H1 (cell line): ENCODE data around the gene CTSH.

ENCODE experiments used
- BRCA1 ChIP-seq: IDR thresholded peaks from 2 replicates; pipeline ENCODE4 v1.6.1; 2012; ENCODE audit warnings: low read depth, low read length, improper control_type of control experiment
- CBX8 ChIP-seq: fragments of 300-800, 300-1000 bp; sonication (generic); IDR thresholded peaks from 2 replicates; pipeline ENCODE4 v1.7.1; 2016; ENCODE audit warnings: low read depth, low read length, borderline replicate concordance
- FOSL1 ChIP-seq: IDR thresholded peaks from 2 replicates; pipeline ENCODE4 v1.6.1; 2011; ENCODE audit warnings: mild to moderate bottlenecking, low read depth, low read length, moderate library complexity; ENCODE audit not compliant: insufficient read depth
- POLR2A ChIP-seq, 2 experiments: IDR thresholded peaks; 1 replicate in 1 of 2; 2 replicates in 1 of 2; pipeline ENCODE4 v1.6.1; 2011; ENCODE audit warnings: low read depth in 2 of 2, low read length in 2 of 2, mild to moderate bottlenecking in 2 of 2; ENCODE audit errors: control extremely low read depth in 1 of 2
- RBBP5 ChIP-seq: IDR thresholded peaks from 2 replicates; pipeline ENCODE4 v1.7.1; 2012; ENCODE audit warnings: low read depth, mild to moderate bottlenecking, inconsistent platforms, low read length, moderate library complexity, borderline replicate concordance
- RNF2 ChIP-seq: fragments of 200-900, 300-1000 bp; sonication (generic); IDR thresholded peaks from 2 replicates; pipeline ENCODE4 v1.7.1; 2016; ENCODE audit warnings: borderline replicate concordance, low read depth, mild to moderate bottlenecking, antibody characterized with exemption, low read length; ENCODE audit not compliant: poor library complexity, severe bottlenecking; ENCODE audit errors: missing control alignments
- SP1 ChIP-seq: IDR thresholded peaks from 2 replicates; pipeline ENCODE4 v1.6.1; 2011; ENCODE audit warnings: low read depth, low read length
- TF ChIP-seq, protein P1 (sequence below), 3 experiments: IDR thresholded peaks; 1 replicate in 2 of 3; 2 replicates in 1 of 3; pipeline versions ENCODE4 v1.5.1 to v1.6.1; 2011; ENCODE audit warnings: low read length in 3 of 3, mild to moderate bottlenecking in 3 of 3, inconsistent platforms in 2 of 3, low read depth in 1 of 3, moderate library complexity in 1 of 3; ENCODE audit not compliant: insufficient read depth in 1 of 3; ENCODE audit errors: control extremely low read depth in 1 of 3
- TF ChIP-seq, protein P2 (sequence below): IDR thresholded peaks from 2 replicates; pipeline ENCODE4 v1.6.1; 2012; ENCODE audit warnings: inconsistent platforms

DNA sequence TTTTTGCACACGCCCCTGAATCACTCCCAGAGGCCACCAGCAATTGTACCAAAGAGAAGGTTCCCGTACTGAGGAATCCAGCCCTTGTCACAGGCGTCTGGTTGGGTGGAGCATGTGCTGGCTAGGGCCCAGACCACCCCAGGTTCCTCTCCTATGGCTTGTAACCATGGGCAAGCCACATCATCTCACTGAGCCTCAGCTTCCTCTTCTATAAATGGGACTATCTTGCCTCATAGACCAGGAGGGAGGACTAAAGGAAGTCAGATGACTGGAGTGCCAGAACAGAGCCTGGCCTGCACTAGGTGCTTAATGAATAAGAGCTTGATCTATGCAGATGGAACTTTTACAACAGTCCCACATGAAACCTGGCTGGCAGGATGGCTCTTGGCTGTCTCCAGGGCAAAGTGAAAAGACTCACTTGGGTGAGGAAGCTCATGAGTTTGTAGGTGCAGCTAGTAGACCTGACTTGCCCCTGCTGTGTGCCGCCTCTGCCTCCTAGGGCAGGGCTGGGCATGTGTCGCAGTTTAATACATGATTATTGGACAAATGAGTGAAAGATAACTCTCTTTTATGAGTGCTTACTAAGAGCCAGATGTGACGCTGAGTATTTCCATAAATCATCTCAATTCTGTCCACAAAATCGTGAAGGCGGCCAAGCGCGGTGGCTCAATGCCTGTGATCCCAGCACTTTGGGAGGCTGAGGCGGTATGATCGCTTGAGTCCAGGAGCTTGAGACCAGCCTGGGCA, 29.3 kb downstream of the CTSH start:
- no peak for TF ChIP-seq FOSL1
- TF ChIP-seq, protein P1, sequence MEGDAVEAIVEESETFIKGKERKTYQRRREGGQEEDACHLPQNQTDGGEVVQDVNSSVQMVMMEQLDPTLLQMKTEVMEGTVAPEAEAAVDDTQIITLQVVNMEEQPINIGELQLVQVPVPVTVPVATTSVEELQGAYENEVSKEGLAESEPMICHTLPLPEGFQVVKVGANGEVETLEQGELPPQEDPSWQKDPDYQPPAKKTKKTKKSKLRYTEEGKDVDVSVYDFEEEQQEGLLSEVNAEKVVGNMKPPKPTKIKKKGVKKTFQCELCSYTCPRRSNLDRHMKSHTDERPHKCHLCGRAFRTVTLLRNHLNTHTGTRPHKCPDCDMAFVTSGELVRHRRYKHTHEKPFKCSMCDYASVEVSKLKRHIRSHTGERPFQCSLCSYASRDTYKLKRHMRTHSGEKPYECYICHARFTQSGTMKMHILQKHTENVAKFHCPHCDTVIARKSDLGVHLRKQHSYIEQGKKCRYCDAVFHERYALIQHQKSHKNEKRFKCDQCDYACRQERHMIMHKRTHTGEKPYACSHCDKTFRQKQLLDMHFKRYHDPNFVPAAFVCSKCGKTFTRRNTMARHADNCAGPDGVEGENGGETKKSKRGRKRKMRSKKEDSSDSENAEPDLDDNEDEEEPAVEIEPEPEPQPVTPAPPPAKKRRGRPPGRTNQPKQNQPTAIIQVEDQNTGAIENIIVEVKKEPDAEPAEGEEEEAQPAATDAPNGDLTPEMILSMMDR (IDR thresholded peaks at IDR 0.05; ENCODE audit: control extremely low read depth in 1 of 3, insufficient read depth in 1 of 3, low read depth in 1 of 3, low read length in 3 of 3), result no peak
- TF ChIP-seq SP1, result no peak
- TF ChIP-seq RBBP5, result no peak
- TF ChIP-seq, protein P2, sequence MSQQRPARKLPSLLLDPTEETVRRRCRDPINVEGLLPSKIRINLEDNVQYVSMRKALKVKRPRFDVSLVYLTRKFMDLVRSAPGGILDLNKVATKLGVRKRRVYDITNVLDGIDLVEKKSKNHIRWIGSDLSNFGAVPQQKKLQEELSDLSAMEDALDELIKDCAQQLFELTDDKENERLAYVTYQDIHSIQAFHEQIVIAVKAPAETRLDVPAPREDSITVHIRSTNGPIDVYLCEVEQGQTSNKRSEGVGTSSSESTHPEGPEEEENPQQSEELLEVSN, result no peak
- TF ChIP-seq RNF2, result no peak
- no peak for TF ChIP-seq BRCA1
- TF ChIP-seq CBX8, result no peak
- no peak for TF ChIP-seq POLR2A (IDR thresholded peaks at IDR 0.05; ENCODE audit: control extremely low read depth in 1 of 2, low read depth in 2 of 2, low read length in 2 of 2)
